ENCODE measurements around the gene PNKP.

DNA sequence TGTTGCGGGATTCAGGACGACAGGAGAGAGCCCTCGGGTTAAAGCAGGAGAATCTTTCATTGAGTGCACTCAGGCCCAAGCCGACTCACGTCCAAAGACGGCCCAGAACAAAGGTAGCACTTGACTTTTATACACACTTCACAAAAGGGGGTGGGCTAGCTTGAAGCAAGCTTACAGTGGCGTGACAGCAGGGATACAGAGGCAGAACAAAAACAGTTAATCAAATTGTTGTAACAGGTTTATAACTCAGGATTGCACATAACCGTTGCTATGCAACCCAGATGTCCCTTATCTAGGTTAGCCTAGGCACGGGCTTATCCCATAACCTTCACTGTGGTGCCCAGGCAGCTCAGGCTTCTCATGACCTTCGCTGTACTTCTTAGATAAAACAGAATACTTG is 47.3 kb downstream of the PNKP start:
- TF ChIP-seq, protein P1, sequence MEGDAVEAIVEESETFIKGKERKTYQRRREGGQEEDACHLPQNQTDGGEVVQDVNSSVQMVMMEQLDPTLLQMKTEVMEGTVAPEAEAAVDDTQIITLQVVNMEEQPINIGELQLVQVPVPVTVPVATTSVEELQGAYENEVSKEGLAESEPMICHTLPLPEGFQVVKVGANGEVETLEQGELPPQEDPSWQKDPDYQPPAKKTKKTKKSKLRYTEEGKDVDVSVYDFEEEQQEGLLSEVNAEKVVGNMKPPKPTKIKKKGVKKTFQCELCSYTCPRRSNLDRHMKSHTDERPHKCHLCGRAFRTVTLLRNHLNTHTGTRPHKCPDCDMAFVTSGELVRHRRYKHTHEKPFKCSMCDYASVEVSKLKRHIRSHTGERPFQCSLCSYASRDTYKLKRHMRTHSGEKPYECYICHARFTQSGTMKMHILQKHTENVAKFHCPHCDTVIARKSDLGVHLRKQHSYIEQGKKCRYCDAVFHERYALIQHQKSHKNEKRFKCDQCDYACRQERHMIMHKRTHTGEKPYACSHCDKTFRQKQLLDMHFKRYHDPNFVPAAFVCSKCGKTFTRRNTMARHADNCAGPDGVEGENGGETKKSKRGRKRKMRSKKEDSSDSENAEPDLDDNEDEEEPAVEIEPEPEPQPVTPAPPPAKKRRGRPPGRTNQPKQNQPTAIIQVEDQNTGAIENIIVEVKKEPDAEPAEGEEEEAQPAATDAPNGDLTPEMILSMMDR (IDR thresholded peaks at IDR 0.05; ENCODE audit: low read depth, low read length, poor library complexity, severe bottlenecking) = no peak
- no peak for TF ChIP-seq EZH2phosphoT487 (IDR thresholded peaks at IDR 0.05; ENCODE audit: borderline replicate concordance, low read length)
